H9 (cell line): ENCODE data around the gene MIER2. TPM values are rescaled to one million over a fixed set of nuclear protein-coding genes. Genes with fewer than 3 reads are reported as not detected.

Experiments used
- DNase-seq: peaks from one replicate; pipeline ENCODE4 v3.0.0-alpha.2; 2017
- H2AFZ ChIP-seq: one replicate; pipeline ENCODE4 v1.6.1; 2013; ENCODE audit warnings: mild to moderate bottlenecking, low read length, control low read depth, moderate library complexity
- H2AK5ac ChIP-seq: 2 replicates; pipeline ENCODE4 v1.6.1; 2013; ENCODE audit warnings: low read length, control low read depth, mixed read lengths; ENCODE audit not compliant: insufficient read length
- H2BK120ac ChIP-seq: one replicate; pipeline ENCODE4 v1.6.1; 2013; ENCODE audit warnings: low read depth, mild to moderate bottlenecking, low read length, control low read depth, inconsistent platforms; ENCODE audit not compliant: poor library complexity, severe bottlenecking
- H2BK12ac ChIP-seq: 2 replicates; pipeline ENCODE4 v1.6.1; 2013; ENCODE audit warnings: low read length, control low read depth, mixed read lengths, low read depth; ENCODE audit not compliant: insufficient read length
- H2BK15ac ChIP-seq: 2 replicates; pipeline ENCODE4 v1.6.1; 2013; ENCODE audit warnings: low read depth, low read length, control low read depth
- H2BK20ac ChIP-seq: one replicate; pipeline ENCODE4 v1.6.1; 2013; ENCODE audit warnings: low read depth, mild to moderate bottlenecking, low read length, control low read depth, inconsistent platforms; ENCODE audit not compliant: poor library complexity, severe bottlenecking
- H2BK5ac ChIP-seq: 2 replicates; pipeline ENCODE4 v1.6.1; 2013; ENCODE audit warnings: low read length, control low read depth, mixed read lengths; ENCODE audit not compliant: insufficient read length
- H3K14ac ChIP-seq: 2 replicates; pipeline ENCODE4 v1.6.1; 2013; ENCODE audit warnings: low read length, control low read depth; ENCODE audit not compliant: insufficient read depth
- H3K18ac ChIP-seq: 2 replicates; pipeline ENCODE4 v1.6.1; 2013; ENCODE audit warnings: low read depth, mild to moderate bottlenecking, mixed read lengths, low read length, control low read depth; ENCODE audit not compliant: insufficient read length
- H3K23ac ChIP-seq: 2 replicates; pipeline ENCODE4 v1.6.1; 2013; ENCODE audit warnings: low read length, control low read depth, mixed read lengths, low read depth; ENCODE audit not compliant: insufficient read length
- H3K23me2 ChIP-seq: 2 replicates; pipeline ENCODE4 v1.6.1; 2013; ENCODE audit warnings: low read depth, mild to moderate bottlenecking, mixed read lengths, low read length, control low read depth; ENCODE audit not compliant: insufficient read length, poor library complexity, severe bottlenecking
- H3K27ac ChIP-seq: 2 replicates; pipeline ENCODE4 v1.5.1; 2013; ENCODE audit warnings: low read length, control low read depth, mixed read lengths, low read depth; ENCODE audit not compliant: insufficient read length
- H3K27me3 ChIP-seq: 2 replicates; pipeline ENCODE4 v1.6.1; 2013; ENCODE audit warnings: low read length, control low read depth, inconsistent platforms; ENCODE audit not compliant: insufficient read depth
- H3K4ac ChIP-seq: 2 replicates; pipeline ENCODE4 v1.6.1; 2013; ENCODE audit warnings: low read depth, mild to moderate bottlenecking, control low read depth, inconsistent platforms, low read length, moderate library complexity
- H3K4me1 ChIP-seq: 2 replicates; pipeline ENCODE4 v1.6.1; 2013; ENCODE audit warnings: low read length, control low read depth, inconsistent platforms; ENCODE audit not compliant: insufficient read depth
- H3K4me2 ChIP-seq: 2 replicates; pipeline ENCODE4 v1.6.1; 2013; ENCODE audit warnings: low read length, control low read depth, mixed read lengths; ENCODE audit not compliant: insufficient read length, insufficient read depth
- H3K56ac ChIP-seq: 2 replicates; pipeline ENCODE4 v1.6.1; 2013; ENCODE audit warnings: low read depth, mild to moderate bottlenecking, mixed read lengths, low read length, control low read depth; ENCODE audit not compliant: insufficient read length
- H3K79me1 ChIP-seq: 2 replicates; pipeline ENCODE4 v1.6.1; 2013; ENCODE audit warnings: low read depth, mild to moderate bottlenecking, moderate library complexity, low read length, control low read depth, inconsistent platforms; ENCODE audit not compliant: insufficient read depth, poor library complexity, severe bottlenecking
- H3K79me2 ChIP-seq: 2 replicates; pipeline ENCODE4 v1.6.1; 2013; ENCODE audit warnings: low read length, control low read depth, inconsistent platforms; ENCODE audit not compliant: insufficient read depth
- H3K9ac ChIP-seq: 2 replicates; pipeline ENCODE4 v1.6.1; 2013; ENCODE audit warnings: low read length, control low read depth, mixed read lengths; ENCODE audit not compliant: insufficient read length; ENCODE audit errors: extremely low read depth
- H3K9me3 ChIP-seq: one replicate; pipeline ENCODE4 v1.6.1; 2013; ENCODE audit warnings: low read depth, low read length, inconsistent platforms; ENCODE audit not compliant: control insufficient read depth
- H3T11ph ChIP-seq: one replicate; pipeline ENCODE4 v1.6.1; 2013; ENCODE audit warnings: mild to moderate bottlenecking, low read length, control low read depth, inconsistent platforms
- H4K20me1 ChIP-seq: one replicate; pipeline ENCODE4 v1.6.1; 2013; ENCODE audit not compliant: control insufficient read depth, insufficient read length, insufficient read depth
- H4K5ac ChIP-seq: 2 replicates; pipeline ENCODE4 v1.6.1; 2013; ENCODE audit warnings: low read depth, mild to moderate bottlenecking, mixed read lengths, low read length, control low read depth; ENCODE audit not compliant: insufficient read length
- H4K8ac ChIP-seq: replicated peaks from 2 replicates; pipeline ENCODE4 v1.6.1; 2013; ENCODE audit warnings: low read length, control low read depth, mixed read lengths, low read depth; ENCODE audit not compliant: insufficient read length
- H4K91ac ChIP-seq: 2 replicates; pipeline ENCODE4 v1.6.1; 2013; ENCODE audit warnings: low read depth, mild to moderate bottlenecking, moderate library complexity, mixed read lengths, low read length, control low read depth; ENCODE audit not compliant: insufficient read length
- H3K27ac Mint-ChIP-seq, 3 experiments: 2 replicates in 2 of 3; 3 replicates in 1 of 3; pipeline ENCODE4 v1.8.0; 2020 to 2021; ENCODE audit warnings: mixed read lengths in 3 of 3, mild to moderate bottlenecking in 1 of 3, moderate library complexity in 1 of 3
- H3K27me3 Mint-ChIP-seq: 2 replicates; pipeline ENCODE4 v1.8.0; 2021; ENCODE audit warnings: low read depth, mild to moderate bottlenecking, moderate library complexity, mixed read lengths
- H3K36me3 Mint-ChIP-seq, 3 experiments: 2 replicates in 2 of 3; 3 replicates in 1 of 3; pipeline ENCODE4 v1.8.0; 2020 to 2021; ENCODE audit warnings: low read depth in 3 of 3, mixed read lengths in 3 of 3; ENCODE audit not compliant: insufficient read depth in 1 of 3
- H3K4me1 Mint-ChIP-seq, 2 experiments: 2 replicates each; pipeline ENCODE4 v1.8.0; 2020; ENCODE audit warnings: mixed read lengths in 2 of 2
- H3K4me3 Mint-ChIP-seq, 2 experiments: 2 replicates in 1 of 2; 3 replicates in 1 of 2; pipeline ENCODE4 v1.8.0; 2020 to 2021; ENCODE audit warnings: mild to moderate bottlenecking in 2 of 2, mixed read lengths in 2 of 2, moderate library complexity in 1 of 2
- H3K9me3 Mint-ChIP-seq, 2 experiments: 2 replicates in 1 of 2; 3 replicates in 1 of 2; pipeline ENCODE4 v1.8.0; 2020; ENCODE audit warnings: mild to moderate bottlenecking in 2 of 2, mixed read lengths in 2 of 2, moderate library complexity in 1 of 2
- WGBS: extraction: QIAGEN DNeasy Blood & Tissue Kit; methylation state at CpG from one replicate; pipeline ENCODE4 v1.1.7; 2013; ENCODE audit warnings: missing lambda C conversion rate, low lambda C conversion rate, mixed read lengths; ENCODE audit not compliant: insufficient read length; ENCODE audit errors: extremely low coverage; 5-methylcytosine and 5-hydroxymethylcytosine counted together
- total RNA-seq: library from RNA; stranded (reverse); gene quantifications from 2 replicates; pipeline ENCODE4 v1.2.1, GENCODE V29; 2021
- TF ChIP-seq, protein P1 (sequence below): fragments of 200-600 bp; sonication (generic); conservative IDR thresholded peaks from 3 replicates; pipeline ENCODE4 v1.8.0; 2021; ENCODE audit warnings: antibody characterized with exemption, mild to moderate bottlenecking

MIER2 gene
- total RNA-seq, 1 experiment from 2014 or later, result 60.5 TPM

DNA sequence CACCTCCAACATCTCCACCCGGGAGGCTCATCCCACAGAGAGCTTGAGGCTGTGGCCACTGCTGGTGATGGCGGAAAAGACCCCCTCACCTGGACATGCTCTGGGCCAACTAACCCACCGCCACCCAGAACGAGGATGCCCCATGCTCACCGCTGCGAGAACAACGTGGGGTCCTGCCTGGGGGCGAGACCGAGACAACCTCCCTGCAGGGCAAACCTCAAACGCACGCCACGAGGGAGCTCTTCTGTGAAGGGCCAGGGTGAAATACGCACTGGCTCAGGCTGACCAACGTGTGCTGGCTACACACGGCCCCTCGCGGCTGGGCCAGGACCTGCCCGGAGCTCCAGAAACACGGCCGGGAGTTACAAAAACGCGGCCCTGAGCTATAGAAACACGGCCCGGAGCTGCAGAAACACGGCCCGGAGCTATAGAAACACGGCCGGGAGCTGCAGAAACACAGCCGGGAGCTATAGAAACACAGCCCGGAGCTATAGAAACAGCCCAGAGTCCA, 34.4 kb downstream of the MIER2 start:
- H2BK120ac ChIP-seq, result no peak overlapping the region
- no peaks in the 10 kb centered on the region for H3K4me1 ChIP-seq
- Mint-ChIP-seq H3K4me1 (no peaks in the 10 kb centered on the region), H3K4me3 (no peak overlapping the region), H3K27ac (0 out of 7 replicates have a peak overlapping the region, but pooled peaks of 1 of the 3 experiments have one; percentile 52), H3K9me3 (no peaks in the 10 kb centered on the region), H3K27me3 (no peaks in the 10 kb centered on the region), H3K36me3 (peaks cover 27 to 66% (median 58%) of the 10 kb centered on the region in 3 experiments)
- no peak overlapping the region for H2BK12ac ChIP-seq
- no peak overlapping the region for H3K4ac ChIP-seq
- H3K56ac ChIP-seq, result no peak overlapping the region
- no peak overlapping the region for H2AK5ac ChIP-seq
- no peaks in the 10 kb centered on the region for H3K23me2 ChIP-seq
- no CpG with 5 or more reads among the region's 30 CpGs for WGBS
- H3T11ph ChIP-seq, result no peak overlapping the region
- no peak overlapping the region for H2BK20ac ChIP-seq
- TF ChIP-seq, protein P1, sequence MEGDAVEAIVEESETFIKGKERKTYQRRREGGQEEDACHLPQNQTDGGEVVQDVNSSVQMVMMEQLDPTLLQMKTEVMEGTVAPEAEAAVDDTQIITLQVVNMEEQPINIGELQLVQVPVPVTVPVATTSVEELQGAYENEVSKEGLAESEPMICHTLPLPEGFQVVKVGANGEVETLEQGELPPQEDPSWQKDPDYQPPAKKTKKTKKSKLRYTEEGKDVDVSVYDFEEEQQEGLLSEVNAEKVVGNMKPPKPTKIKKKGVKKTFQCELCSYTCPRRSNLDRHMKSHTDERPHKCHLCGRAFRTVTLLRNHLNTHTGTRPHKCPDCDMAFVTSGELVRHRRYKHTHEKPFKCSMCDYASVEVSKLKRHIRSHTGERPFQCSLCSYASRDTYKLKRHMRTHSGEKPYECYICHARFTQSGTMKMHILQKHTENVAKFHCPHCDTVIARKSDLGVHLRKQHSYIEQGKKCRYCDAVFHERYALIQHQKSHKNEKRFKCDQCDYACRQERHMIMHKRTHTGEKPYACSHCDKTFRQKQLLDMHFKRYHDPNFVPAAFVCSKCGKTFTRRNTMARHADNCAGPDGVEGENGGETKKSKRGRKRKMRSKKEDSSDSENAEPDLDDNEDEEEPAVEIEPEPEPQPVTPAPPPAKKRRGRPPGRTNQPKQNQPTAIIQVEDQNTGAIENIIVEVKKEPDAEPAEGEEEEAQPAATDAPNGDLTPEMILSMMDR, result no peak
- no peak overlapping the region for H4K5ac ChIP-seq
- no peak overlapping the region for H2BK5ac ChIP-seq
- H2AFZ ChIP-seq, result no peak overlapping the region
- no peak overlapping the region for H3K23ac ChIP-seq
- H3K79me1 ChIP-seq, result no peaks in the 10 kb centered on the region
- H3K4me2 ChIP-seq, result no peak overlapping the region
- no peaks in the 10 kb centered on the region for H4K20me1 ChIP-seq
- H4K91ac ChIP-seq, result no peak overlapping the region
- no peak overlapping the region for H3K27ac ChIP-seq
- no peak overlapping the region for H2BK15ac ChIP-seq
- no peak overlapping the region for H3K18ac ChIP-seq
- no peaks in the 10 kb centered on the region for H3K9me3 ChIP-seq
- no peak overlapping the region for H4K8ac ChIP-seq
- H3K14ac ChIP-seq, result no peak overlapping the region
- DNase-seq, result no peak
- H3K79me2 ChIP-seq, result no peaks in the 10 kb centered on the region; the same call in 1 of the 2 replicates
- no peaks in the 10 kb centered on the region for H3K27me3 ChIP-seq
- no peak overlapping the region for H3K9ac ChIP-seq
